GM23338 (cell line): ENCODE measurements around the gene AGAP1. TPM values are rescaled to one million over a fixed set of nuclear protein-coding genes. Genes with fewer than 3 reads are reported as not detected.

Experiments used
- ATAC-seq: fragments of 200-7000 bp; cut with Tn5 transposase; 3 replicates; pipeline ENCODE4 v1.9.1; 2020
- DNase-seq: peaks from one replicate; pipeline ENCODE4 v3.0.0-alpha.2; 2015; ENCODE audit warnings: low spot score
- H2AFZ ChIP-seq: fragments of 200-600 bp; sonication (generic); 2 replicates; pipeline ENCODE4 v1.8.0; 2016; ENCODE audit warnings: antibody characterized with exemption, mild to moderate bottlenecking, moderate library complexity
- H3F3A ChIP-seq: fragments of 200-600 bp; sonication (generic); replicated peaks from 2 replicates; pipeline ENCODE4 v1.8.0; 2017; ENCODE audit warnings: antibody characterized with exemption, mixed run types, low read depth
- H3K27ac ChIP-seq: fragments of 200-600 bp; sonication (generic); 2 replicates; pipeline ENCODE4 v1.6.1; 2016; ENCODE audit warnings: low read depth
- H3K27me3 ChIP-seq: fragments of 200-600 bp; sonication (generic); 2 replicates; pipeline ENCODE4 v1.8.0; 2016; ENCODE audit warnings: mild to moderate bottlenecking, mixed run types, moderate library complexity; ENCODE audit not compliant: insufficient read depth
- H3K36me3 ChIP-seq: fragments of 200-600 bp; sonication (generic); 2 replicates; pipeline ENCODE4 v1.8.0; 2016; ENCODE audit warnings: mild to moderate bottlenecking; ENCODE audit not compliant: insufficient read depth
- H3K4me1 ChIP-seq: fragments of 200-600 bp; sonication (generic); 2 replicates; pipeline ENCODE4 v1.8.0; 2016; ENCODE audit warnings: mild to moderate bottlenecking, moderate library complexity; ENCODE audit not compliant: insufficient read depth
- H3K4me2 ChIP-seq: fragments of 200-600 bp; sonication (generic); 2 replicates; pipeline ENCODE4 v1.7.1; 2017; ENCODE audit warnings: mixed run types
- H3K4me3 ChIP-seq: fragments of 200-600 bp; sonication (generic); 2 replicates; pipeline ENCODE4 v1.6.1; 2016; ENCODE audit warnings: mixed run types
- H3K79me2 ChIP-seq: fragments of 200-600 bp; sonication (generic); replicated peaks from 2 replicates; pipeline ENCODE4 v1.8.0; 2017; ENCODE audit warnings: mild to moderate bottlenecking; ENCODE audit not compliant: insufficient read depth
- H3K9me2 ChIP-seq: fragments of 200-600 bp; sonication (generic); 2 replicates; pipeline ENCODE4 v1.8.0; 2017; ENCODE audit not compliant: insufficient read depth
- H4K20me1 ChIP-seq: fragments of 200-600 bp; sonication (generic); replicated peaks from 2 replicates; pipeline ENCODE4 v1.8.0; 2017; ENCODE audit warnings: mild to moderate bottlenecking; ENCODE audit not compliant: insufficient read depth
- H3K27ac Mint-ChIP-seq: 2 replicates; pipeline ENCODE4 v1.8.0; 2020; ENCODE audit warnings: inconsistent platforms, mild to moderate bottlenecking, moderate library complexity, mixed read lengths
- H3K27me3 Mint-ChIP-seq: 3 replicates; pipeline ENCODE4 v1.8.0; 2022; ENCODE audit warnings: low read depth, mild to moderate bottlenecking, moderate library complexity, mixed read lengths, inconsistent platforms; ENCODE audit not compliant: insufficient read depth, poor library complexity
- H3K36me3 Mint-ChIP-seq: 3 replicates; pipeline ENCODE4 v1.8.0; 2021; ENCODE audit warnings: low read depth, mild to moderate bottlenecking, inconsistent platforms, moderate library complexity, mixed read lengths
- H3K4me1 Mint-ChIP-seq: 3 replicates; pipeline ENCODE4 v1.8.0; 2020; ENCODE audit warnings: mild to moderate bottlenecking, inconsistent platforms, mixed read lengths
- H3K4me3 Mint-ChIP-seq: 3 replicates; pipeline ENCODE4 v1.8.0; 2021; ENCODE audit warnings: moderate library complexity, mild to moderate bottlenecking, inconsistent platforms, mixed read lengths
- H3K9me3 Mint-ChIP-seq: 3 replicates; pipeline ENCODE4 v1.8.0; 2020; ENCODE audit warnings: moderate library complexity, mild to moderate bottlenecking, inconsistent platforms, mixed read lengths
- CREB1 ChIP-seq: fragments of 250-450 bp; sonication (Bioruptor Pico); IDR thresholded peaks from 2 replicates; pipeline ENCODE4 v1.5.0; 2020; ENCODE audit warnings: low read depth, mild to moderate bottlenecking, moderate library complexity
- CTCF ChIP-seq, 2 experiments: fragments of 200-600 bp in 1 of 2; sonication (generic) in 1 of 2; conservative IDR thresholded peaks; 2 replicates each; pipeline versions ENCODE4 v1.5.1 to v1.6.1; 2016 to 2017; ENCODE audit warnings: antibody characterized with exemption in 2 of 2, low read depth in 2 of 2, mild to moderate bottlenecking in 2 of 2, moderate library complexity in 1 of 2
- EZH2 ChIP-seq: fragments of 200-600 bp; sonication (generic); IDR thresholded peaks from one replicate; pipeline ENCODE4 v1.8.0; 2017; ENCODE audit warnings: antibody characterized with exemption, mild to moderate bottlenecking, low read depth; ENCODE audit not compliant: unreplicated experiment
- JUNB ChIP-seq: IDR thresholded peaks from one replicate; pipeline ENCODE4 v1.6.1; 2016; ENCODE audit warnings: antibody characterized with exemption; ENCODE audit not compliant: unreplicated experiment
- REST ChIP-seq: IDR thresholded peaks from one replicate; pipeline ENCODE4 v1.6.1; 2018; ENCODE audit warnings: antibody characterized with exemption; ENCODE audit not compliant: unreplicated experiment
- ZNF331 ChIP-seq: fragments of 250-450 bp; sonication (Bioruptor Pico); IDR thresholded peaks from 2 replicates; pipeline ENCODE4 v1.5.0; 2020; ENCODE audit warnings: low read depth, mild to moderate bottlenecking, moderate library complexity
- polyA plus RNA-seq: library from polyadenylated mRNA; unstranded; fragments of >200 nt; fragmentation: Nextera tagmentation; extraction: Ambion mirVana; gene quantifications from 2 replicates; pipeline ENCODE4 v1.2.1, GENCODE V29; 2016
- total RNA-seq: library from RNA; depleted of rRNA; stranded (reverse); fragments of >200 nt; shearing (Covaris generic); gene quantifications from 2 replicates; pipeline ENCODE4 v1.2.3, GENCODE V29; 2014
- TF ChIP-seq, protein P1 (sequence below): IDR thresholded peaks from 2 replicates; pipeline ENCODE4 v1.6.1; 2016; ENCODE audit warnings: antibody characterized with exemption

AGAP1 gene
- total and polyA plus RNA-seq, 2 experiments from 2014 or later, result 13.3 to 27.9 TPM

- TF ChIP-seq REST (no peak), CREB1 (CRISPR knock-in tag) (no peak), JUNB (no peak), EZH2 (no peak)
Measured at GRCh38 chr2:235591231-235591730, 97.4 kb downstream of the AGAP1 start (continued).

- no peak for DNase-seq
- H3K79me2 ChIP-seq, result peaks cover 61% of the 10 kb centered on the region
Measured at GRCh38 chr2:235591921-235592320, 98.1 kb downstream of the AGAP1 start.

More at GRCh38 chr2:235591921-235592320, 98.1 kb downstream of the AGAP1 start:
- peaks cover 6% of the 10 kb centered on the region for H3K27me3 Mint-ChIP-seq
- Histone ChIP-seq H2AFZ (no peak overlapping the region), H3K4me1 (peaks cover 8% of the 10 kb centered on the region), H3K4me3 (no peak overlapping the region), H3K36me3 (no peaks in the 10 kb centered on the region), H3K27ac (no peak overlapping the region), H3F3A (no peaks in the 10 kb centered on the region), H3K4me2 (no peak overlapping the region), H3K9me2 (no peaks in the 10 kb centered on the region), H4K20me1 (peaks cover 13% of the 10 kb centered on the region), H3K27me3 (no peaks in the 10 kb centered on the region)
- H3K9me3 Mint-ChIP-seq, result no peaks in the 10 kb centered on the region
- peaks cover 26% of the 10 kb centered on the region for H3K4me1 Mint-ChIP-seq
- H3K4me3 Mint-ChIP-seq, result no peak overlapping the region
- no peak for TF ChIP-seq ZNF331
- TF ChIP-seq, protein P1, sequence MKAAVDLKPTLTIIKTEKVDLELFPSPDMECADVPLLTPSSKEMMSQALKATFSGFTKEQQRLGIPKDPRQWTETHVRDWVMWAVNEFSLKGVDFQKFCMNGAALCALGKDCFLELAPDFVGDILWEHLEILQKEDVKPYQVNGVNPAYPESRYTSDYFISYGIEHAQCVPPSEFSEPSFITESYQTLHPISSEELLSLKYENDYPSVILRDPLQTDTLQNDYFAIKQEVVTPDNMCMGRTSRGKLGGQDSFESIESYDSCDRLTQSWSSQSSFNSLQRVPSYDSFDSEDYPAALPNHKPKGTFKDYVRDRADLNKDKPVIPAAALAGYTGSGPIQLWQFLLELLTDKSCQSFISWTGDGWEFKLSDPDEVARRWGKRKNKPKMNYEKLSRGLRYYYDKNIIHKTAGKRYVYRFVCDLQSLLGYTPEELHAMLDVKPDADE, result no peak
- 0 out of 4 replicates have a peak, but pooled peaks of 1 of the 2 experiments have one; percentile 6 for TF ChIP-seq CTCF (conservative IDR thresholded peaks at IDR 0.05; ENCODE audit: low read depth in 2 of 2)
- no peak for ATAC-seq
- H3K36me3 Mint-ChIP-seq, result no peaks in the 10 kb centered on the region
- H3K27ac Mint-ChIP-seq, result no peak overlapping the region
